HG03060 (cell line): ENCODE measurements around the gene CACNA1B.

Source experiments
- ATAC-seq: cut with Tn5 transposase; IDR thresholded peaks from one replicate; pipeline ENCODE4 v1.9.1; 2021; ENCODE audit warnings: low read depth, moderate number of reproducible peaks; ENCODE audit not compliant: unreplicated experiment

Gene CACNA1B

DNA sequence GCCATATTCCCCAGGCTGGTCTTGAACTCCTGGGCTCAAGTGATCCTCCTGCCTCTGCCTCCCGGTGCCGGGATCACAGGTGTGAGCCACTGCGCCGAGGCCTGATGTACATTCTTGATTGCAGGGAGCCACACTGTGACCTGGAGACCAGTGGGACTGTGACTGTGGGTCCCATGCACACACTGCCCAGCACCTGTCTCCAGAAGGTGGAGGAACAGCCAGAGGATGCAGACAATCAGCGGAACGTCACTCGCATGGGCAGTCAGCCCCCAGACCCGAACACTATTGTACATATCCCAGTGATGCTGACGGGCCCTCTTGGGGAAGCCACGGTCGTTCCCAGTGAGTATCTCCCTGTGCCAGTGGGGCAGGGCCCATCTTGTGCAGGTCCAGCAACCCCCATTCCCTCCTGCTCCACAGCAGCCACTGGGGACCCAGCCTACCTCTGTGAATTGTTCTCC is 147.3 kb downstream of the CACNA1B start:
- no peak for ATAC-seq

DNA sequence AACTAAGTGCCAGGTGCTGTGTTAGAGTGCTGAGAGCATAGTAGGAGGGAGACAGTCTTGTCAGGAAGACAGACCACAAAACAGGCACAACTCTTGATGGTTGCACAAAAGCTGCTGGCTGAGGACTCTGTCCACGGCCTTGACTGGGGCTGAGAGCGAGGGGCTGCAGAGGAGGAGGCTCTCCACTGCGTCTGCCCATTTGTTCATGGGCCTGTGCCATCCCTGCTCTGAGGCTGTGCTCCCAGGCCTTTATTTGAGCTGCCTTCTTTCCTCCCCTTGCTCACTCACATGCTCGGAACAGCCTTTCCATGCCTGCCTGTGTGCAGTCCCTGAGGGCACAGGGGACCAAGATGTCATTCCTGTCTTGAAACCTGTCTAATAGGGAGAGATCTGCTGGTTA is 147.8 kb downstream of the CACNA1B start:
- ATAC-seq = no peak

DNA sequence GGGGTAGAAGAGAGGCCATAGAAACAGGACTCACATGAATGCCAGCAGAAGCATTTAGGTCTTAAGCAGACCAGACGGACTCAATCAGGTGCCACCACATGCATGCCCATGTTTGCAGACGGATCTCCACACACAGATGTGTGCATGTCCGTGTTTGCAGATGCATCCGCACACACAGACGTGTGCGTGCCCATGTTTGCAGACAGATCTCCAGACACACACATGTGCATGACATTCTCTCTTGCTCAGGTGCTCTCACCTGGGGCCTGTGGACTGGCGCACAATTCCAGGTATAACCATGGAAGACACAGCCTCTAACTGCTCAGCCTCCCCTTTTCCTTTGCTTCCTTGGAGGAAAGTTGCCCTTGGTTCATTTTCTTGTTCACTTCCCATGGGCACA is 148.3 kb downstream of the CACNA1B start:
- ATAC-seq = no peak

DNA sequence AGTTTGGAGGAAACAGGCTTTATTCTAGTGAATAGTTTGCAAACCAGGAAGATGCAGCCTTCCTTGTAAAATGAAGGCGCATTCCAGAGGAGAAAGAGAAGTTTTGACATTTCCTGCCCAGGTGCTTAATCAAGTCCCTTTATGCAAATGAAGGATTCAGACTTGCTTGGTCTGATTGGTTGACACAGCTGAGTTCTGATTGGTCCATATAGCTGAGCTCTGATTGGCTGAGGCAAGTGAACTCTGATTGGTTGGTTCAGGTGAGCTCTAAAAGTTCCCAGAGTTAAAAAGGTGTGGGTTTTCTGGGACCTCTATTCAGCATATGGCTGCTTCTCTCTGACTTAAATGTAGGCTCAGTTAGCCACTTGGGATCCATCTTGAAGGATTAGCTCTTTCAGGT is 151.0 kb downstream of the CACNA1B start:
- no peak for ATAC-seq

DNA sequence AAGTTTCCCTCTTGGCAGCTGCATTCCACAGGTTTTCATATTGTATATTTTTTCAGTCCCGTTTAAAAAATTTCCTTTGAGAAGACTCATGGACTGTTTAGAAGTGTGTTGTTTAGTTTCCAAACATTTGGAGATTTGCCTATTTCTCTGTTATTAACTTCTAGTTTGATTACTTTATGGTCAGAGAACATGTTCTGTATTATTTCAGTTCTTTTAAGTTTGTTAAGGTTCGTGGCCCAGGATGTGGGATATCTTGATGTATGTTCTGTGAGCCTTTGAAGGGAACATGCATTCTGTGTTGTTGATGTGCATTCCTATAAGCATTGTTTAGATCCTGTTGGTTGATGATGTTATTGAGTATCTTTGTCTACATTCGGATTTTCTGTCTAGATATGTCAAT is 153.6 kb downstream of the CACNA1B start:
- ATAC-seq = no peak

DNA sequence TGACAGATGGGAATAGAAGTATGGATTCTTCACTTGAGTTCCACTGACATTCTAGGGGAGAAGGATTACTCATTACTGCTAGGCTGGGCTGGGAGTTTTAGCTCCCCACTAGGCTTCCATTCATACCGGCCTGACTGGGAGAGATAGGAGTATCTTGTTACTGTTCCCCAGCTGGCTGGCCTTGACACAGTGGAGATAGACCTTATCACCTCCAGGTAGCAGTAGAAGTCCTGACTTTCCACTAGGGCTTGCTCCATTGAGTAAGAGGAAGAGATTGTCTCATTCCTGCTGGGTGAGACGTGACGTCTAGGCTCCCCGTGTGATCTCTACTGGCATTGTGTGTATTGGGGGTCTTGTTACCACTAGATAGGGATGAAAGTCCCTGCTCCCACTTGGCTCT is 156.4 kb downstream of the CACNA1B start:
- ATAC-seq = no peak

DNA sequence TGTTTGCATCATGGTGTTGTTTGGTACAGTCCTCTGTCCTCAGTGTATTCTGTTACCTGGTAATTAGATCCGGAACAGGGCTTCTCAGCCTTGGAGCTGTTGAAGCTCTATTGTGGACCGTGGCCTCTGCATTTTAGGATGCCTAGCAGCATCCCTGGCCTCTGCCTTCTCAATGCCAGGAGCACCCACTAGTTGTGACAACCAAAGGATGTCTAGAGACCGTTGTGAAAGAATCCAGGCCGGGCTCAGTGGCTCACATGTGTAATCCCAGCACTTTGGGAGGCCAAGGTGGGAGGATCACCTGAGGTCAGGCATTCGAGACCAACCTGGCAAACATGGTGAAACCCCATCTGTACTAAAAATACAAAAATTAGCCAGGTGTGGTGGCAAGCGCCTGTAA is 159.6 kb downstream of the CACNA1B start:
- ATAC-seq = no peak

DNA sequence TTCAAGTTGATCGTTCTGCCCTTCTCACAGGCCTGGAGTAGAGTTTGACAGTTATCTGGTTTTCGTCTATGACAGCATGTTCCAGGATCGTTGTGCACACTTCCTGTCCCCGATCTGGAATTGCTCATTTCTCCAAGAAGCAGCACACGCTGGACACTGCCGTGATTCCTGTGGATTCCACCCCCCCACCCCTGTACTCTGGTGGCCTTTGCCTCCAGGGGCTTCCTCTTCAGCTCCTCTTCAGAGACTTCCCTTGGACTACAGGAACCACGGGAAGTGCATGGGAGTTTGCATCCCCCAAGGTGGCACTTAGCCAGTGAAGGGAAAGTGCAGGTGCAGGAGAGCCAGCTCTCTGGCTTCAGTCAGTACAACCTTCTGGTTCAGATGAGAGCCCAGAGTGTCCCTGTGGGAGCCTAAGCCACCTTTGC is 160.7 kb downstream of the CACNA1B start:
- ATAC-seq = no peak

DNA sequence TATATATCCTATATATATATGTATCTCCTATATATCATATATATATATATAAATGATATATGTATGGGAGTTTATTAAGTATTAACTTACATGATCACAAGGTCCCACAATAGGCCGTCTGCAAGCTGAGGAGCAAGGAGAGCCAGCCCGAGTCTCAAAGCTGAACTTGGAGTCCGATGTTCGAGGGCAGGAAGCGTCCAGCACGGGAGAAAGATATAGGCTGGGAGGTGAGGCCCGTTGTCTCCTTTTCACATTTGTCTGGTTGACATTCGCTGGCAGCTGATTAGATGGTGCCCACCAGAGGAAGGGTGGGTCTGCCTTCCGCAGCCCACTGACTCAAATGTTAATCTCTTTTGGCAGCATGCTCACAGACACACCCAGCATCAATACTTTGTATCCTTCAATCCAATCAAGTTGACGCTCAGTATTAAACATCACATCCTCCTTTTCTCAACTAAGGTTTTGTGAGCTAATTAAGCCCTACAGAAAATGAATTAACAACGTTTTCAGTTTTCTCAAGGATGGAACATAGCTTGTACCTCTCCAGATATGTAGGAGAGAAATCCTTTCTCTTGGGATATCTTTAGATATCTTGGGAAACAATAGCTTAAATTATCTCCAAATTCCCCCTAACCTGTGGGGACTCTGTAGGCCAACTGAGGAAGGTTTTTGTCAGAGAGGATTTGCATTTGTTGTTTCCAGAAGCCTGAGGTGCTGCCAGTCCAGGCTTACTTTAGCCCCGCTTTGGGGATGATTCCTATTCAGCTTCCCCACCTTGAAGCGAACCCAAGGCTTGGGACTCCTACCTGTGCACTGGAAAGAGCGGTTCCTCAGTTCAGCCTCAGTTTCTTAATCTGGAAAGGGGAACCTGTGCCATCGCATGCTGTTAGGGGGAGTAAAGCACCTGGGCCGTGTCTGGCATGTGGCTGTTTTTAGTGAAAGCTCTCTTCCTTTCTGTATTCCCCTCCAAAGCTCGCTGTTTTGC is 163.2 kb downstream of the CACNA1B start:
- ATAC-seq = no peak

DNA sequence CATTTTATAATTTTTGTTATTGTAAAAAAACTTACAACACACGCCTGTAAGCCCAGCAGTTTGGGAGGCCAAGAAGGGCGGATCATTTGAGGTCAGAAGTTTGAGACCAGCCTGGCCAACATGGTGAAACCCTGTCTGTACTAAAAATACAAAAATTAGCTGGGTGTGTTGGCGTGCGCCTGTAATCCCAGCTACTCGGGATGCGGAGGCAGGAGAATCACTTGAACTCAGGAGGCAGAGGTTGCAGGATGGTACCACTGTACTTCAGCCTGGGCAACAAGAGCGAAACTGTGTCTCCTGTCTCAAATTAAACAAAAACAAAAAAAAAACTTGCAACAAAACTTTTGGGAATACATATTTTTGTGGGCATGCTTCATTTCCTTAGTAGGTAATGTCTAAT is 164.6 kb downstream of the CACNA1B start:
- no peak for ATAC-seq

DNA sequence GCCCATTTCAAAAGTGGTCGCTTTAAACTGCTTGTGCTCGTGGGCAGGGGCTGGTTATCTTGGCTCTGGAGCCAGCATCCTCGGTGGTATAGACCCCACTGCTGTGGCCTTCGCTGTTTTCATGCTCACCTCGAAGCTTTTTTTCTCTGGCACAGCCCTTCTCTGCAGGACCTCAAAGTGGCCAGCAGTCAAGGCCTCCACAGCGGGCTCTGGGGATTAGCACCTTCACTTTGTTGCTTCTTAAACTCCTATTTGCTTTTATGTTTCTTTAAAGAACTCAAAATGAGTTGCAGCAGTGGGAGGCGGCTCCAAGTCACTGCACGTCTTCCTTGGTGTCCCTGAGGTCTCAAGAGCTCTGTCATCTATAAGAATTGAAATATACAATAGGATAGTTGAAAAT is 165.1 kb downstream of the CACNA1B start:
- ATAC-seq = no peak

DNA sequence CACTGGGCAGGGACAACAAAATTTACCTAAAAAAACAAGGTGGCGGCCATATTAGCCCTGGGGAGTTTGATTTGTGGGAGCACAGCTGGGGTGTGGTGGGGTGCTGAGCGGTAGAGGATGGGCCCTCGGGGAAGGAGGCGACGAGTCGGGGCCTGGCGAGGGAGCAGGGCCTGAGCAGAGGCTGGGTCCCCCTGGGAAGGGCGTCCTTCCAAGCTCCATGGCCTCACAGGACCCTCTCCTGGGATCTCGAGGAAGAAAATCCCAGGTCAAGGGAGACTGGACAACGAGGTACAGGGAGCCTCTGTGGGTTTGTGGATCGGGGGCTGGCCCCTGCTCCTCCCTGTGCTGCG is 165.5 kb downstream of the CACNA1B start:
- no peak for ATAC-seq

DNA sequence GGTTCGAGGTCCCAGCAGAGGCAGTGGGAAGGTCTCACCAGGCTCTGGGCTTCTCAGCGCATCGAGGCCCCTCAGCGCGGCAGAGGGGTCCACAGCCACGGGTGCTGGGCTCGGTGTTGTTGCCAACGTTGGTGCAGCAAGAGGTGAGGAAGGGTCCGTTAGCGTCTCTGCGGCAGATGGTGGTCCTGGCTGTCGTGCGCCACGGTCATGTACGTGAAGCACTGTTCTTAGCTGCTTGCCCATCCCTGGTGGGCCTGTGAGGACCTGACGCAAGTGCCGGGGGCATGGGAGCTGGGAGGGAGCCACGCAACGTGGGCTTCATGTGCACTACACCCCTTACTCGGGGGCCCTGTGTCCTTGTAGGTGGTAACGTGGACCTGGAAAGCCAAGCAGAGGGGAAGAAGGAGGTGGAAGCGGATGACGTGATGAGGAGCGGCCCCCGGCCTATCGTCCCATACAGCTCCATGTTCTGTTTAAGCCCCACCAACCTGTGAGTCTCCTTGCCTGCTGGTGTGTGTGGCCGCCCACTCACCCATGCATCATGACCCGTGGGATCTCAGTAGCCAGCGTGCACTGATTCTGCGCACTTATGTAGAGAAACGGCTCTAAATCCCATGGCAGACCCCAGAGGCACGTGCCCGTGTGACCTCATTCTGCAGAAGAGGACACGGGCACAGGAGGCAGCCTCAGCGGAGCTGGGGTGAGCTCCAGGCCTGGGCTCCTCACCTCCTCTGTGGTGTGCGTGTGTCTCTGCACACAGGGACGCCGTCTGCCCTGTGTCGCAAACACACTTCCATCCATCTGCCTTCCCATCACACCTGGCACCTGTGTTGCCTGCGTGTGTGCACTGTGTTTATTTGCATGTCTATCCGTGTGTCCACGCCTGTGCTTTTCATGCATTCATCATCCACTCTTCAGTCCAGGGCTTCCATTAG is 166.1 kb downstream of the CACNA1B start:
- no peak for ATAC-seq

DNA sequence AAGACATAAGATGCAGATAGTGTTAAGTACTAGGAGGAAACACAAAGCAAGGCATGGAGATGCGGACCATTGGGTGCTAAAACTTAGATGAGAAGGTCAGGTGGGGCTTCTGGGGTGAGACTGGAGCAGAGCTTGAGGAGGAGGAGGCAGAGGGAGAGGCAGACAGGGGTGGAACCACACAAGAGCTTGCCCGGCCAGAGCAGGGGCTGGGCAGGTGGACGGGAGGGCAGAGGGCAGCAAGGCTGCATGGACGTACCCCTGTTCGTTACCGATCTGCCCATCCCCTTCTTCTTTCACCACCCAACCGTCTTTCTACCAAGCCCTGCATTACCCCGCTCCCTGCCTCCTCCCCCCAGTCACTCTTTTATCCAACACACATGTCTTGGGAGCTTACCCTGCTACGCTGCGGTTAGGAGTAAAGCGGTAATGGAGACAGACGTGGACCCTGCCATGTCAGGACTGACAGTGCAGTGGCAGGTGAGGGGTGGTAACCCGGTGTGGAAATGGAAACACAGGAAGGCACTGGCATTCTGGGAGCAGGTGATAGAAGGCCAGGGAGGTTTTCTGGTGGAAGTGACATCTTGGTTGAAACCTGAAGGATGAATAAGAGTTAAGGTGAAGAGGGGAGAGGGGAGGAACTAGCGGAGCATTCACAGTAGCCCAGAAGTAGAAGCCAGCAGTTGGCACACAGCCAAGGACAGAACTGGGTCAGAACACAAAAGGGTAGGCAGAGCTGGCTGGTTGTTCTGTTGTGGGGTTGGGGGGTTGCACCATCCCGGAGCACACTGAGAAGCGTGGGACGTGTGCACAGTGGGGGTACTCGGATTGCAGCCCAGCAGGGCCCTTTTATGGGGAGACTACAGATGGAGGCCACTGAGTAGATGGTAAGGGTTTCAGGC is 167.2 kb downstream of the CACNA1B start:
- ATAC-seq = no peak

DNA sequence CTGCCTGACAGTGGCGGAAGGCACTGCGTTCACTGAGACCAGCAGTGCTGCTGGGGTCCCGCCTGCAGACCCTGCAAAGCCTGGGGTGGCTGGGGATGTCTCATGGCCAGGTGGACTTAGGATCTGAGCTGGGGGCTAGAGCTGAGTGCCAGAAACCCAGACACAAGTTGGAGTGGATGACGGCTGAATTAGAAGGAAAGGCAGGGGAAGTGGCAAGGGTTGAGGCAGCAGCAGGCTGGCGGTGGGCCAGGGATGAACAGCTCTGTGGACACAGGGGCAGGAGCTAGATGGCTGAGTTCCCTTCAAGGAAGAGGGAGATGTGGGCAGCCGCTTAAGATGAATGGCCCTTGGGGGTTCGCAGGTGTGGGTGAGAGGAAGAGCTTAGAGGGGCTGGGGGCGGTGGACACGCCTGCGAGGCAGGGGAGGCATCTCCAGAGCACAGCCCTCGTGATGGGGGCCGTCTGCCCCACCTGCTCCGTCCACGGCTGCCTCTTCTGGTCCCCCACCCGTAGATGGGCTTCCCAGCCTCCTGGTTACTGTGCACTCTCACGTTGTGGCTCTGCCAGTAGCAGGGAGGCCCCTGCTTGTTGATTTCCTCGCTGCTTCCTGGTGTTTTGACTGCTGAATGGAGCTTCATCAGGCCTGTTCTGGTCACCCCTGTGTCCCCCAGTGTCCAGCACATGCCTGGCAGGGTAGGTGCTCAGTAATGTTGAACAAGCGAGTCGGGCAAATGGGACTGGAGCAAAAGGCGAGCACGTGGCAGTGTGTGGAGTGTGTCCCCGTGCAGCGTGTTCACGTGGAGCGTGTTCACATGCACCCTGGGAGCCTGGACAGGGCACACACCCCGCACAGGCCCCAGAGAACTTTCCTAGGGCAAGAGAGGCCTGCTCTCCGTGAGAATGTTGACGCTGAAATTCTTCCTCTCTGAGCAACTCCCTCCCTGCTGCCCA is 168.2 kb downstream of the CACNA1B start:
- no peak for ATAC-seq

DNA sequence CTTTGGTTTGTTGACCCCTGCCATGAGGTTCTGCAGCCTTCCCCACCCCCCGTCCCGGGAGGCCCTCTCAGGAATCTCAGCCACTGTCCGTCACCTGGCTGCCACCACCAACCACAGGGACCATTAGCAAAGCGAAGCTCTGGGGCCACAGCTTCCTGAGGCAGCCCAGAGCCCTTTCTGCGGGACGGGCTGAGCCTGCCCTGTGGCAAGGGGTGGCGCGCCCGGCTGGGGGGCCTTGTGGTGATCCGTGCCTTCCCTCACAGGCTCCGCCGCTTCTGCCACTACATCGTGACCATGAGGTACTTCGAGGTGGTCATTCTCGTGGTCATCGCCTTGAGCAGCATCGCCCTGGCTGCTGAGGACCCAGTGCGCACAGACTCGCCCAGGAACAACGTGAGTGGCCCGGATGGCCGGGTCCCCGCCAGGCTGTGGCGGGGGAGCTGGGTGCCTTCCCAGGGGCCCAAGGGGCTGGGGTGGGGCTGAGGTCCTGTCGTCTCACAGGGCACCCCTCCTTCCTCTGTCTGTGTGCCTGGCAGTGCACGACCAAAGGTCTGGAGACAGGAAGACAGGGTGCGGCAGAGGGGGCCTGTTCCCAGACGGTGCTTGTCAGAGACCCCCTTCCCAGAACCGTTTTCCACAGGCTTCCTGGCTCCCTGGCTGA is 169.2 kb downstream of the CACNA1B start:
- no peak for ATAC-seq

DNA sequence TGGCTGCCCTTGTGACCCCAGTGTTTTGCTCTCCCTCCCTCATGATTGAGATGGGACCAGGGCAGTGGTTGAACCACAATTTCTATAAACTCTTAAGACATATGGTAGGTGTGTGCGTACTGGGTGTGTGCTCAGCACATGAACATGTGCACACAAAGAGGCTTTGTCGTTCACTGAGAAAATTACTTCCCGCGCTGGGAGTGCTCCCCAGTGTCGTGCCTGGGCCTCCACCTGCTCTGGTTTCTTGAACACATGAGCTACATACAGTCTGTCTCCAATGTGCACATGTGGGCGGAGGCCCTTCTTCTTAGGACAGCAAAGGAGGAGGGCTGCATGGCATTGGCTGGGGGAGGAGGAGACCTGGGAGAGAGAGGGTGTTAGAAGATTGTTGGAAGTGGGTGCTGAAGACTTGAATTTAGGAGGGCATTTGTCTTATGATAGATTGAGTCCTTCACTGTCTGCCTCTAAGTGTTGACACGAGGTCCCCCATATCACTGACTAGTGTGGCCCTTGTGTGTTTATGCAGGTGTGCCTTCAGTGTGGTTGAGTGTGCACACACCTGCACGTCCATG is 170.0 kb downstream of the CACNA1B start:
- ATAC-seq = no peak

DNA sequence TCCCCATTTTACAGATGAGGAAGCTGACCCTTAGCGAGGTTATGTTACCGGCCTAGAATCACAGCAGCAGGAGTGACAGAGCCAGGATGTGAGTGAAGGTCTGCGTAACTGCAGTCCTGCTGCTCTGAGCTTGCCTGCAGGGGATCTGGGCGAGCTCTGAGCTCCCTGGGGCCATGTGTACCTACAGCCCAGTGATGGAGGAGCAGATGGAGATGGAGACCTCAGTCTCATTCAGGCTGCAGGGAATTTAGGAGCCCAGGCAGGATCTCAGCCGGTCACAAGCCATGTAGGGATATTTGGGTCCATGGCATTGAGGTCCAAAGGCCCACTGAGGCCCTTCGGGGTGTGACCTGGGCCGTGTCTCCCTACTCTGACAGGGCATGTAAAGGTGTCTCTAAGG is 170.6 kb downstream of the CACNA1B start:
- no peak for ATAC-seq
